GM12878 (cell line): Measurements from ENCODE around the gene SCRN1. TPM values are rescaled to one million over a fixed set of nuclear protein-coding genes. Genes with fewer than 3 reads are reported as not detected.

Source experiments
- BMI1 ChIP-seq: fragments of 450-650 bp; IDR thresholded peaks from 2 replicates; pipeline ENCODE4 v1.6.1; 2016; ENCODE audit warnings: mild to moderate bottlenecking, moderate library complexity, borderline replicate concordance
- MYB ChIP-seq: fragments of 150-350 bp; IDR thresholded peaks from 2 replicates; pipeline ENCODE4 v1.6.1; 2014; ENCODE audit warnings: mild to moderate bottlenecking, low read depth, low read length, borderline replicate concordance
- SREBF2 ChIP-seq: IDR thresholded peaks from 2 replicates; pipeline ENCODE4 v1.6.1; 2012; ENCODE audit warnings: mild to moderate bottlenecking, low read length
- polyA plus RNA-seq, 11 experiments: library from polyadenylated mRNA; depleted of rRNA in 4 of 11; unstranded in 6 of 11; stranded (reverse) in 5 of 11; fragments of >200 nt; fragmentation: Nextera tagmentation in 4 of 11; fragmentation: Illumina TruSeq in 1 of 11; extraction: Ambion mirVana in 4 of 11; extraction: Trizol in 1 of 11; gene quantifications; 1 replicate in 1 of 11; 2 replicates in 10 of 11; pipeline versions ENCODE4 v1.2.1 to v1.2.3, GENCODE V29; 2011 to 2016; ENCODE audit warnings: inconsistent platforms in 2 of 11, missing spikeins in 2 of 11, low read depth in 1 of 11
- total RNA-seq, 4 experiments: library from RNA; depleted of rRNA in 3 of 4; stranded (reverse); fragments of >200 nt in 3 of 4; fragmentation: Illumina TruSeq in 1 of 4; extraction: Trizol in 1 of 4; gene quantifications; 2 replicates each; pipeline versions ENCODE4 v1.2.1 to v1.2.3, GENCODE V29; 2013 to 2021
- TF ChIP-seq, protein P1 (sequence below): fragments of 450-650 bp; IDR thresholded peaks from 2 replicates; pipeline ENCODE4 v1.6.1; 2014; ENCODE audit warnings: mild to moderate bottlenecking
- TF ChIP-seq, protein P2 (sequence below): fragments of 450-650 bp; IDR thresholded peaks from 2 replicates; pipeline ENCODE4 v1.6.1; 2017; ENCODE audit warnings: mild to moderate bottlenecking, low read depth, inconsistent platforms; ENCODE audit not compliant: poor library complexity, severe bottlenecking
- TF ChIP-seq, protein P3 (sequence below): fragments of 450-650 bp; IDR thresholded peaks from 2 replicates; pipeline ENCODE4 v1.6.1; 2017; ENCODE audit warnings: mild to moderate bottlenecking

SCRN1 gene
- total and polyA plus RNA-seq, 10 of the 15 experiments (the other 5 are each of a cell fraction or from before 2014, with no cell fraction given): 11.1 to 67.6 (median 41.7) TPM

DNA sequence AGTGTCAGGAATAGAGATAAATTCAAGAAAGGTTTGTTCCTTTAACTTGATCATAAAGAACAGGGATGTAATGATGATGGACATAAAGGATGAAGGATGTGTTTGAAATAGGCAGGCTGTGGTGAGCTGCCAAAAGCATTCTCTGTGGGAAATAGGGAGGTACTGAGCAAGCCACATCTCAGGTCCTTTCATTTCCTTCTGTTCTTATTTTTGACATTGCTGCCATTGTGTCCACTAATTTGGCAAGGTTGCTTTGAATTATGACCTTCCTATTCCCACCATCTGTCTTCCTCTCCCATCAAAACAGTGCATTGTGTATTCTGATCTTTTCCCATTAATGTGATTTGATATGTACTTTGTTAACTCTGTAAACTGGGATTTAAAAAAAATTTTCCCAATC lies 9.4 kb downstream of the SCRN1 start (continued):
- TF ChIP-seq, protein P1, sequence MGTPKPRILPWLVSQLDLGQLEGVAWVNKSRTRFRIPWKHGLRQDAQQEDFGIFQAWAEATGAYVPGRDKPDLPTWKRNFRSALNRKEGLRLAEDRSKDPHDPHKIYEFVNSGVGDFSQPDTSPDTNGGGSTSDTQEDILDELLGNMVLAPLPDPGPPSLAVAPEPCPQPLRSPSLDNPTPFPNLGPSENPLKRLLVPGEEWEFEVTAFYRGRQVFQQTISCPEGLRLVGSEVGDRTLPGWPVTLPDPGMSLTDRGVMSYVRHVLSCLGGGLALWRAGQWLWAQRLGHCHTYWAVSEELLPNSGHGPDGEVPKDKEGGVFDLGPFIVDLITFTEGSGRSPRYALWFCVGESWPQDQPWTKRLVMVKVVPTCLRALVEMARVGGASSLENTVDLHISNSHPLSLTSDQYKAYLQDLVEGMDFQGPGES: no peak
- TF ChIP-seq SREBF2 (no peak), MYB (no peak), BMI1 (no peak)
- TF ChIP-seq, protein P2, sequence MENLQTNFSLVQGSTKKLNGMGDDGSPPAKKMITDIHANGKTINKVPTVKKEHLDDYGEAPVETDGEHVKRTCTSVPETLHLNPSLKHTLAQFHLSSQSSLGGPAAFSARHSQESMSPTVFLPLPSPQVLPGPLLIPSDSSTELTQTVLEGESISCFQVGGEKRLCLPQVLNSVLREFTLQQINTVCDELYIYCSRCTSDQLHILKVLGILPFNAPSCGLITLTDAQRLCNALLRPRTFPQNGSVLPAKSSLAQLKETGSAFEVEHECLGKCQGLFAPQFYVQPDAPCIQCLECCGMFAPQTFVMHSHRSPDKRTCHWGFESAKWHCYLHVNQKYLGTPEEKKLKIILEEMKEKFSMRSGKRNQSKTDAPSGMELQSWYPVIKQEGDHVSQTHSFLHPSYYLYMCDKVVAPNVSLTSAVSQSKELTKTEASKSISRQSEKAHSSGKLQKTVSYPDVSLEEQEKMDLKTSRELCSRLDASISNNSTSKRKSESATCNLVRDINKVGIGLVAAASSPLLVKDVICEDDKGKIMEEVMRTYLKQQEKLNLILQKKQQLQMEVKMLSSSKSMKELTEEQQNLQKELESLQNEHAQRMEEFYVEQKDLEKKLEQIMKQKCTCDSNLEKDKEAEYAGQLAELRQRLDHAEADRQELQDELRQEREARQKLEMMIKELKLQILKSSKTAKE: no peak
- TF ChIP-seq, protein P3, sequence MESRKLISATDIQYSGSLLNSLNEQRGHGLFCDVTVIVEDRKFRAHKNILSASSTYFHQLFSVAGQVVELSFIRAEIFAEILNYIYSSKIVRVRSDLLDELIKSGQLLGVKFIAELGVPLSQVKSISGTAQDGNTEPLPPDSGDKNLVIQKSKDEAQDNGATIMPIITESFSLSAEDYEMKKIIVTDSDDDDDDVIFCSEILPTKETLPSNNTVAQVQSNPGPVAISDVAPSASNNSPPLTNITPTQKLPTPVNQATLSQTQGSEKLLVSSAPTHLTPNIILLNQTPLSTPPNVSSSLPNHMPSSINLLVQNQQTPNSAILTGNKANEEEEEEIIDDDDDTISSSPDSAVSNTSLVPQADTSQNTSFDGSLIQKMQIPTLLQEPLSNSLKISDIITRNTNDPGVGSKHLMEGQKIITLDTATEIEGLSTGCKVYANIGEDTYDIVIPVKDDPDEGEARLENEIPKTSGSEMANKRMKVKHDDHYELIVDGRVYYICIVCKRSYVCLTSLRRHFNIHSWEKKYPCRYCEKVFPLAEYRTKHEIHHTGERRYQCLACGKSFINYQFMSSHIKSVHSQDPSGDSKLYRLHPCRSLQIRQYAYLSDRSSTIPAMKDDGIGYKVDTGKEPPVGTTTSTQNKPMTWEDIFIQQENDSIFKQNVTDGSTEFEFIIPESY: no peak
